Liver (tissue), 9 donors: ENCODE results near the gene RNF13. TPM values are rescaled to one million over a fixed set of nuclear protein-coding genes. Genes with fewer than 3 reads are reported as not detected.

Experiments used
- DNase-seq: peaks from one replicate; pipeline ENCODE4 v3.0.0-alpha.2; 2017; ENCODE audit warnings: low spot score
- H3K27ac ChIP-seq, 2 donors: one replicate each; pipeline ENCODE4 v1.7.0; 2013; ENCODE audit warnings: inconsistent platforms in 2 of 2, low read length in 2 of 2, control low read depth in 1 of 2, low read depth in 1 of 2, mild to moderate bottlenecking in 1 of 2
- H3K27me3 ChIP-seq, 4 donors: one replicate each; pipeline versions ENCODE4 v1.6.1 to v1.7.0; 2013; ENCODE audit warnings: low read length in 3 of 4, inconsistent platforms in 1 of 4, mild to moderate bottlenecking in 1 of 4, moderate library complexity in 1 of 4; ENCODE audit not compliant: control insufficient read depth in 4 of 4, insufficient read depth in 4 of 4
- H3K36me3 ChIP-seq, 4 donors: one replicate each; pipeline versions ENCODE4 v1.6.1 to v1.7.0; 2013; ENCODE audit warnings: low read length in 3 of 4, mild to moderate bottlenecking in 3 of 4, low read depth in 1 of 4, moderate library complexity in 1 of 4; ENCODE audit not compliant: control insufficient read depth in 4 of 4, insufficient read depth in 3 of 4
- H3K4me1 ChIP-seq, 4 donors: one replicate each; pipeline versions ENCODE4 v1.6.1 to v1.7.0; 2013; ENCODE audit warnings: low read length in 3 of 4, mild to moderate bottlenecking in 3 of 4, moderate library complexity in 1 of 4; ENCODE audit not compliant: control insufficient read depth in 4 of 4, insufficient read depth in 4 of 4
- H3K4me3 ChIP-seq, 3 donors: one replicate each; pipeline versions ENCODE4 v1.6.1 to v1.7.0; 2013; ENCODE audit warnings: low read length in 3 of 3, control low read depth in 1 of 3, low read depth in 1 of 3, mild to moderate bottlenecking in 1 of 3
- H3K9ac ChIP-seq, 2 donors: one replicate each; pipeline ENCODE4 v1.7.0; 2013; ENCODE audit warnings: low read length in 2 of 2, mild to moderate bottlenecking in 2 of 2, moderate library complexity in 2 of 2, control low read depth in 1 of 2, low read depth in 1 of 2
- H3K9me3 ChIP-seq, 4 donors: one replicate each; pipeline versions ENCODE4 v1.6.1 to v1.7.0; 2013; ENCODE audit warnings: low read length in 3 of 4; ENCODE audit not compliant: control insufficient read depth in 4 of 4
- EGR1 ChIP-seq, 2 donors: IDR thresholded peaks; 2 replicates each; pipeline ENCODE4 v1.6.1; 2016 to 2018; ENCODE audit warnings: antibody characterized with exemption in 2 of 2, low read depth in 2 of 2
- FOXA1 ChIP-seq: IDR thresholded peaks from 2 replicates; pipeline ENCODE4 v1.6.1; 2016; ENCODE audit warnings: antibody characterized with exemption
- FOXA2 ChIP-seq: IDR thresholded peaks from 2 replicates; pipeline ENCODE4 v1.6.1; 2016; ENCODE audit warnings: antibody characterized with exemption
- GABPA ChIP-seq, 2 donors: IDR thresholded peaks in 1 of 2; conservative IDR thresholded peaks in 1 of 2; 2 replicates each; pipeline ENCODE4 v1.6.1; 2016; ENCODE audit warnings: antibody characterized with exemption in 2 of 2, mild to moderate bottlenecking in 1 of 2, moderate library complexity in 1 of 2
- HNF4A ChIP-seq, 2 donors: conservative IDR thresholded peaks; 2 replicates each; pipeline ENCODE4 v1.6.1; 2016; ENCODE audit warnings: antibody characterized with exemption in 2 of 2, mild to moderate bottlenecking in 2 of 2
- HNF4G ChIP-seq: IDR thresholded peaks from 2 replicates; pipeline ENCODE4 v1.6.1; 2016; ENCODE audit warnings: antibody characterized with exemption
- JUND ChIP-seq, 2 donors: IDR thresholded peaks; 2 replicates each; pipeline ENCODE4 v1.6.1; 2016; ENCODE audit warnings: antibody characterized with exemption in 2 of 2
- NR2F2 ChIP-seq: IDR thresholded peaks from 2 replicates; pipeline ENCODE4 v1.6.1; 2016; ENCODE audit warnings: antibody characterized with exemption
- RAD21 ChIP-seq, 2 donors: IDR thresholded peaks; 2 replicates each; pipeline ENCODE4 v1.6.1; 2016; ENCODE audit warnings: antibody characterized with exemption in 2 of 2, mild to moderate bottlenecking in 2 of 2
- RXRA ChIP-seq, 2 donors: IDR thresholded peaks; 2 replicates each; pipeline ENCODE4 v1.6.1; 2017 to 2018; ENCODE audit warnings: antibody characterized with exemption in 2 of 2, mild to moderate bottlenecking in 1 of 2
- SP1 ChIP-seq: IDR thresholded peaks from 2 replicates; pipeline ENCODE4 v1.6.1; 2018; ENCODE audit warnings: antibody characterized with exemption, mild to moderate bottlenecking
- TAF1 ChIP-seq: conservative IDR thresholded peaks from 2 replicates; pipeline ENCODE4 v1.6.1; 2016; ENCODE audit warnings: antibody characterized with exemption, mild to moderate bottlenecking
- YY1 ChIP-seq: IDR thresholded peaks from 2 replicates; pipeline ENCODE4 v1.6.1; 2016; ENCODE audit warnings: antibody characterized with exemption, mild to moderate bottlenecking
- WGBS: extraction: QIAGEN DNeasy Blood & Tissue Kit; methylation state at CpG from one replicate; pipeline ENCODE4 v1.1.7; 2013; 5-methylcytosine and 5-hydroxymethylcytosine counted together
- polyA plus RNA-seq, 2 donors: library from polyadenylated mRNA; stranded (reverse) in 1 of 2; unstranded in 1 of 2; fragments of 200-250 nt in 1 of 2; fragments of >200 nt in 1 of 2; fragmentation: Nextera tagmentation in 1 of 2; extraction: Ambion mirVana in 1 of 2; gene quantifications; one replicate each; pipeline versions ENCODE4 v1.2.1 to v1.2.3, GENCODE V29; 2013 to 2015
- total RNA-seq, 2 donors: library from RNA; depleted of rRNA; stranded (reverse); fragments of >200 nt; gene quantifications; one replicate each; pipeline ENCODE4 v1.2.3, GENCODE V29; 2014
- TF ChIP-seq, protein P1 (sequence below): fragments of 150-350 bp; IDR thresholded peaks from 2 replicates; pipeline ENCODE4 v1.5.1; 2017; ENCODE audit warnings: improper control_type of control experiment, low read depth, low read length; ENCODE audit not compliant: missing input control
- TF ChIP-seq, protein P2 (sequence below): IDR thresholded peaks from 2 replicates; pipeline ENCODE4 v1.6.1; 2016; ENCODE audit warnings: antibody characterized with exemption, mild to moderate bottlenecking
- TF ChIP-seq, protein P3 (sequence below): IDR thresholded peaks from 2 replicates; pipeline ENCODE4 v1.6.1; 2016; ENCODE audit warnings: antibody characterized with exemption
- TF ChIP-seq, protein P4 (sequence below): IDR thresholded peaks from 2 replicates; pipeline ENCODE4 v1.6.1; 2016; ENCODE audit warnings: antibody characterized with exemption
- TF ChIP-seq, protein P5 (sequence below): IDR thresholded peaks from 2 replicates; pipeline ENCODE4 v1.6.1; 2016; ENCODE audit warnings: antibody characterized with exemption
- donor health status: healthy.
- donor health status: healthy.
- donor health status: healthy.
- donor health status: healthy.
- donor health status: healthy.

RNF13 gene
- total and polyA plus RNA-seq, 4 donors, result 31.3 to 70.5 (median 59.9) TPM

DNA sequence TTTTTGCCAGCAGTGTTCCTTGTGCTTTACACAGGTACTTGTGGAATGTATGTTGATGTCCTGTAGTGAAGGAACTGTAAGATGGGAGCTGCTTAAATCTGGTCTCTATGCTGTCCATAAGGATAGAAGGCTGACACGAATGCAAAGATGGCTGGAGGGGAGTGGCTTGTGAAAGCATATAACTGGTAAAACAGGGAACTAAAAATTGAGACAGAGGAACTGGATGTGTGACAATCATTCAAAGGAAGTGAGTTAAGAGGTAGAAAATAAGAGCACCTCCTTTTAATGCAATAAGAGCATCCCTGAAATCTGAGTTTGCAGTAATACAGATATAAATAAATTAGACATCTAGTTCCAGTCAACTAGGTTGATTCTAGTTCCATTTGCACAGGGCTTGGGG, 35.2 kb downstream of the RNF13 start:
- no peaks in the 10 kb centered on the region for H3K27me3 ChIP-seq
- TF ChIP-seq NR2F2 (no peak), HNF4A (conservative IDR thresholded peaks at IDR 0.05) (no peak), RAD21 (IDR thresholded peaks at IDR 0.05) (no peak), SP1 (no peak), HNF4G (no peak), FOXA2 (no peak), RXRA (IDR thresholded peaks at IDR 0.05) (no peak), YY1 (no peak), GABPA (IDR thresholded peaks at IDR 0.05 in 1 of 2, conservative IDR thresholded peaks at IDR 0.05 in 1 of 2) (no peak), FOXA1 (no peak)
- TF ChIP-seq, protein P1, sequence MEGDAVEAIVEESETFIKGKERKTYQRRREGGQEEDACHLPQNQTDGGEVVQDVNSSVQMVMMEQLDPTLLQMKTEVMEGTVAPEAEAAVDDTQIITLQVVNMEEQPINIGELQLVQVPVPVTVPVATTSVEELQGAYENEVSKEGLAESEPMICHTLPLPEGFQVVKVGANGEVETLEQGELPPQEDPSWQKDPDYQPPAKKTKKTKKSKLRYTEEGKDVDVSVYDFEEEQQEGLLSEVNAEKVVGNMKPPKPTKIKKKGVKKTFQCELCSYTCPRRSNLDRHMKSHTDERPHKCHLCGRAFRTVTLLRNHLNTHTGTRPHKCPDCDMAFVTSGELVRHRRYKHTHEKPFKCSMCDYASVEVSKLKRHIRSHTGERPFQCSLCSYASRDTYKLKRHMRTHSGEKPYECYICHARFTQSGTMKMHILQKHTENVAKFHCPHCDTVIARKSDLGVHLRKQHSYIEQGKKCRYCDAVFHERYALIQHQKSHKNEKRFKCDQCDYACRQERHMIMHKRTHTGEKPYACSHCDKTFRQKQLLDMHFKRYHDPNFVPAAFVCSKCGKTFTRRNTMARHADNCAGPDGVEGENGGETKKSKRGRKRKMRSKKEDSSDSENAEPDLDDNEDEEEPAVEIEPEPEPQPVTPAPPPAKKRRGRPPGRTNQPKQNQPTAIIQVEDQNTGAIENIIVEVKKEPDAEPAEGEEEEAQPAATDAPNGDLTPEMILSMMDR, result no peak
- TF ChIP-seq, protein P2, sequence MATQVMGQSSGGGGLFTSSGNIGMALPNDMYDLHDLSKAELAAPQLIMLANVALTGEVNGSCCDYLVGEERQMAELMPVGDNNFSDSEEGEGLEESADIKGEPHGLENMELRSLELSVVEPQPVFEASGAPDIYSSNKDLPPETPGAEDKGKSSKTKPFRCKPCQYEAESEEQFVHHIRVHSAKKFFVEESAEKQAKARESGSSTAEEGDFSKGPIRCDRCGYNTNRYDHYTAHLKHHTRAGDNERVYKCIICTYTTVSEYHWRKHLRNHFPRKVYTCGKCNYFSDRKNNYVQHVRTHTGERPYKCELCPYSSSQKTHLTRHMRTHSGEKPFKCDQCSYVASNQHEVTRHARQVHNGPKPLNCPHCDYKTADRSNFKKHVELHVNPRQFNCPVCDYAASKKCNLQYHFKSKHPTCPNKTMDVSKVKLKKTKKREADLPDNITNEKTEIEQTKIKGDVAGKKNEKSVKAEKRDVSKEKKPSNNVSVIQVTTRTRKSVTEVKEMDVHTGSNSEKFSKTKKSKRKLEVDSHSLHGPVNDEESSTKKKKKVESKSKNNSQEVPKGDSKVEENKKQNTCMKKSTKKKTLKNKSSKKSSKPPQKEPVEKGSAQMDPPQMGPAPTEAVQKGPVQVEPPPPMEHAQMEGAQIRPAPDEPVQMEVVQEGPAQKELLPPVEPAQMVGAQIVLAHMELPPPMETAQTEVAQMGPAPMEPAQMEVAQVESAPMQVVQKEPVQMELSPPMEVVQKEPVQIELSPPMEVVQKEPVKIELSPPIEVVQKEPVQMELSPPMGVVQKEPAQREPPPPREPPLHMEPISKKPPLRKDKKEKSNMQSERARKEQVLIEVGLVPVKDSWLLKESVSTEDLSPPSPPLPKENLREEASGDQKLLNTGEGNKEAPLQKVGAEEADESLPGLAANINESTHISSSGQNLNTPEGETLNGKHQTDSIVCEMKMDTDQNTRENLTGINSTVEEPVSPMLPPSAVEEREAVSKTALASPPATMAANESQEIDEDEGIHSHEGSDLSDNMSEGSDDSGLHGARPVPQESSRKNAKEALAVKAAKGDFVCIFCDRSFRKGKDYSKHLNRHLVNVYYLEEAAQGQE, result no peak
- TF ChIP-seq, protein P3, sequence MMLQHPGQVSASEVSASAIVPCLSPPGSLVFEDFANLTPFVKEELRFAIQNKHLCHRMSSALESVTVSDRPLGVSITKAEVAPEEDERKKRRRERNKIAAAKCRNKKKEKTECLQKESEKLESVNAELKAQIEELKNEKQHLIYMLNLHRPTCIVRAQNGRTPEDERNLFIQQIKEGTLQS, result no peak
- TF ChIP-seq, protein P4, sequence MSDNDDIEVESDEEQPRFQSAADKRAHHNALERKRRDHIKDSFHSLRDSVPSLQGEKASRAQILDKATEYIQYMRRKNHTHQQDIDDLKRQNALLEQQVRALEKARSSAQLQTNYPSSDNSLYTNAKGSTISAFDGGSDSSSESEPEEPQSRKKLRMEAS, result no peak
- peaks cover 5 to 29% (median 24%) of the 10 kb centered on the region in 4 donors for H3K4me1 ChIP-seq
- 82% methylated on average over 1 of the region's 1 CpG for WGBS
- no peak overlapping the region for H3K9ac ChIP-seq
- H3K9me3 ChIP-seq, result no peaks in the 10 kb centered on the region
- H3K4me3 ChIP-seq, result no peak overlapping the region
- DNase-seq, result no peak
- H3K27ac ChIP-seq, result no peak overlapping the region
- H3K36me3 ChIP-seq, result peaks cover 0 to 6% (median 5%) of the 10 kb centered on the region in 4 donors

DNA sequence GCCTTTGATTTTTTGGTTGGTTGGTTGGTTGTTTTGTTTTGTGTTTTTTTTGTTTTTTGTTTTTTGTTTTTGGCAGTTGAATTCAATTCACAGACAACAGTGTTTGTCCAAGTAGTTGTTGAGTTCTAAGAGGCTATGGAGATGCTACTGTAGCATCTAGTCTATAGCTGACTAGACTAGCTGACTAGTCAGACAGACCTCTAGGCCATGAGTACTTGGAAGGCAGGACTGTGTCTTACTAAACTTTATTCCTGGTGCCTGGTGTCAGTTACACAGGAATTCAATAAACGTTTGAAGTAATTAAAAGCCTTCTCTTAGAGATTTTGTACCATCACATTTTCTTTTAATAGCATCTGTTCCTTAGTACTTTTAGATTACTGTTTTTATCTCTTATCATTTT, 35.7 kb downstream of the RNF13 start:
- 75% methylated on average over 1 of the region's 1 CpG for WGBS
- TF ChIP-seq EGR1 (IDR thresholded peaks at IDR 0.05; ENCODE audit: low read depth in 2 of 2) (no peak), HNF4A (conservative IDR thresholded peaks at IDR 0.05) (no peak), GABPA (IDR thresholded peaks at IDR 0.05 in 1 of 2, conservative IDR thresholded peaks at IDR 0.05 in 1 of 2) (no peak), HNF4G (no peak), SP1 (no peak), TAF1 (no peak), FOXA2 (no peak), JUND (IDR thresholded peaks at IDR 0.05) (no peak), YY1 (no peak), NR2F2 (no peak), RXRA (IDR thresholded peaks at IDR 0.05) (no peak), FOXA1 (no peak)
- TF ChIP-seq, protein P4, result no peak
- TF ChIP-seq, protein P5, sequence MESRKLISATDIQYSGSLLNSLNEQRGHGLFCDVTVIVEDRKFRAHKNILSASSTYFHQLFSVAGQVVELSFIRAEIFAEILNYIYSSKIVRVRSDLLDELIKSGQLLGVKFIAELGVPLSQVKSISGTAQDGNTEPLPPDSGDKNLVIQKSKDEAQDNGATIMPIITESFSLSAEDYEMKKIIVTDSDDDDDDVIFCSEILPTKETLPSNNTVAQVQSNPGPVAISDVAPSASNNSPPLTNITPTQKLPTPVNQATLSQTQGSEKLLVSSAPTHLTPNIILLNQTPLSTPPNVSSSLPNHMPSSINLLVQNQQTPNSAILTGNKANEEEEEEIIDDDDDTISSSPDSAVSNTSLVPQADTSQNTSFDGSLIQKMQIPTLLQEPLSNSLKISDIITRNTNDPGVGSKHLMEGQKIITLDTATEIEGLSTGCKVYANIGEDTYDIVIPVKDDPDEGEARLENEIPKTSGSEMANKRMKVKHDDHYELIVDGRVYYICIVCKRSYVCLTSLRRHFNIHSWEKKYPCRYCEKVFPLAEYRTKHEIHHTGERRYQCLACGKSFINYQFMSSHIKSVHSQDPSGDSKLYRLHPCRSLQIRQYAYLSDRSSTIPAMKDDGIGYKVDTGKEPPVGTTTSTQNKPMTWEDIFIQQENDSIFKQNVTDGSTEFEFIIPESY, result no peak
- TF ChIP-seq, protein P1, result no peak
- TF ChIP-seq, protein P3, result no peak
- H3K4me1 ChIP-seq, result peaks cover 5 to 25% (median 20%) of the 10 kb centered on the region in 4 donors
- H3K9me3 ChIP-seq, result no peaks in the 10 kb centered on the region
- H3K27ac ChIP-seq, result no peak overlapping the region
- H3K9ac ChIP-seq, result no peak overlapping the region
- H3K36me3 ChIP-seq, result peaks cover 0 to 6% (median 5%) of the 10 kb centered on the region in 4 donors
- no peaks in the 10 kb centered on the region for H3K27me3 ChIP-seq
- no peak for DNase-seq
- H3K4me3 ChIP-seq, result no peak overlapping the region
